Heart left ventricle (tissue), 13 donors: ENCODE measurements around the gene CELSR1.

Experiments
- POLR2A ChIP-seq, 2 donors: fragments of 450-650 bp; IDR thresholded peaks; one replicate each; pipeline ENCODE4 v1.6.1; 2017; ENCODE audit warnings: antibody characterized with exemption in 2 of 2, mild to moderate bottlenecking in 2 of 2, moderate library complexity in 2 of 2
- TF ChIP-seq, protein P1 (sequence below), 12 donors: fragments of 200-600 bp; sonication (generic) in 4 of 12; IDR thresholded peaks; one replicate each; pipeline versions ENCODE4 v1.5.0 to v1.8.0; 2018 to 2022; ENCODE audit warnings: antibody characterized with exemption in 12 of 12, mild to moderate bottlenecking in 5 of 12
- donor health status: ischemic (EF 13 %, LVEDD 7.1; RV severe dilation, severe dysfunction).
- donor health status: DM: no; HTN: yes; CAD: no.
- donor health status: DM: no; HTN: no; CAD: no.
- donor health status: ischemic (EF 25% LVEDD 6.9; RV normal size, moderate dysfunction).
- donor health status: ischemic (EF 25% LVEDD 5.7; RV mildly dilated, moderate dysfunction).
- donor health status: ischemic (EF 35%, LVEDD 5.7; RV mildly dilated, moderate dysfunction).
- donor health status: nonischemic (EF 11% LVEDD 7.7; RV severe dilation, severe dysfunction).
- donor health status: DM: yes; HTN: yes; CAD: no.
- donor health status: PGD.
- donor health status: ischemic (EF 29% LVEDD 5.4; RV normal size, mild dysfunction).
- donor health status: nonischemic (EF 23%, LVEDD 6.1; RV moderate dilation, normal function).

DNA sequence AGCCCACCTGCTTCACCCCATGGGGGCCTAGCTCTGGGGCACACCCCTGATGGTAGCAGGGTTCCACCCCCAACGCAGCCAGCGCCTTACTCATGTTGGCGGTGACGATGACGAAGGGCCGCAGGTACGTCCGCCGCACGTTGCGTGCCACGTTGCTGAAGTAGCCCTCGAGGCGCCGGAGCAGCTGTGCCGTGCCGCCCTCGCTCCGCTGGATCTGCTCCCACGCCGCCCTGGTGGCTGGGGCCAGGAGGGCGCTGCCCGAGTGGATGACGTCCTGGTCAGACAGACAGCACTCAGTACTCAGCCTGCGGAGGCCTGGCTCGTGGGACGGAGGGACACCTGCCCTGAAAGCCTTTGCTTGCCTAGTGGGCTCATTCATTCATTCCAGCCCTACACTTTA, 151.1 kb downstream of the CELSR1 start:
- TF ChIP-seq, protein P1, sequence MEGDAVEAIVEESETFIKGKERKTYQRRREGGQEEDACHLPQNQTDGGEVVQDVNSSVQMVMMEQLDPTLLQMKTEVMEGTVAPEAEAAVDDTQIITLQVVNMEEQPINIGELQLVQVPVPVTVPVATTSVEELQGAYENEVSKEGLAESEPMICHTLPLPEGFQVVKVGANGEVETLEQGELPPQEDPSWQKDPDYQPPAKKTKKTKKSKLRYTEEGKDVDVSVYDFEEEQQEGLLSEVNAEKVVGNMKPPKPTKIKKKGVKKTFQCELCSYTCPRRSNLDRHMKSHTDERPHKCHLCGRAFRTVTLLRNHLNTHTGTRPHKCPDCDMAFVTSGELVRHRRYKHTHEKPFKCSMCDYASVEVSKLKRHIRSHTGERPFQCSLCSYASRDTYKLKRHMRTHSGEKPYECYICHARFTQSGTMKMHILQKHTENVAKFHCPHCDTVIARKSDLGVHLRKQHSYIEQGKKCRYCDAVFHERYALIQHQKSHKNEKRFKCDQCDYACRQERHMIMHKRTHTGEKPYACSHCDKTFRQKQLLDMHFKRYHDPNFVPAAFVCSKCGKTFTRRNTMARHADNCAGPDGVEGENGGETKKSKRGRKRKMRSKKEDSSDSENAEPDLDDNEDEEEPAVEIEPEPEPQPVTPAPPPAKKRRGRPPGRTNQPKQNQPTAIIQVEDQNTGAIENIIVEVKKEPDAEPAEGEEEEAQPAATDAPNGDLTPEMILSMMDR (IDR thresholded peaks at IDR 0.05): no peak
- TF ChIP-seq POLR2A (IDR thresholded peaks at IDR 0.05): no peak
